Measurements from ENCODE around the gene CCL7. TPM values are rescaled to one million over a fixed set of nuclear protein-coding genes. Genes with fewer than 3 reads are reported as not detected.

Gene CCL7
- total and polyA plus RNA-seq, 2 of the 4 experiments (the other 2 are of a cell fraction) = 0.18 to 0.58 TPM

DNA sequence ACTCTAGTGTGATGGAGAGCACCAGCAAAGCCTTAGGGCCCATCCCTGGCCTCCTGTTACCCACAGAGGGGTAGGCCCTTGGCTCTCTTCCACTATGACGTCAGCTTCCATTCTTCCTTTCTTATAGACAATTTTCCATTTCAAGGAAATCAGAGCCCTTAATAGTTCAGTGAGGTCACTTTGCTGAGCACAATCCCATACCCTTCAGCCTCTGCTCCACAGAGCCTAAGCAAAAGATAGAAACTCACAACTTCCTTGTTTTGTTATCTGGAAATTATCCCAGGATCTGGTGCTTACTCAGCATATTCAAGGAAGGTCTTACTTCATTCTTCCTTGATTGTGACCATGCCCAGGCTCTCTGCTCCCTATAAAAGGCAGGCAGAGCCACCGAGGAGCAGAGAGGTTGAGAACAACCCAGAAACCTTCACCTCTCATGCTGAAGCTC lies 49.0 kb downstream of the CCL7 start, which contains the start of gene CCL8:
Gene CCL8 (plus strand): TSS at position 397 of the 445 bp plus-strand sequence. CDS start 67 bp downstream, outside the sequence.
- H2BK20ac ChIP-seq (ENCODE audit: low read depth, low read length) = no peak within 1 kb of the TSS
- H2AFZ ChIP-seq (replicated peaks; ENCODE audit: low read length, poor library complexity) = no peak within 1 kb of the TSS
- H3K4ac ChIP-seq (ENCODE audit: low read depth, low read length) = no peak within 1 kb of the TSS
- no peak within 1 kb of the TSS for H2BK120ac ChIP-seq (ENCODE audit: low read depth, low read length)
- intact Hi-C loops (cut with micrococcal nuclease) = no loop called here
- no peak within 1 kb of the TSS for H2AK9ac ChIP-seq (replicated peaks; ENCODE audit: low read depth, low read length, poor library complexity)
- H3K79me1 ChIP-seq (ENCODE audit: low read depth in 1 of 2, low read length in 2 of 2) = no peaks in the 10 kb centered on the region
- peaks cover 1% of the 10 kb centered on the region; the same call in 1 of the 2 replicates for H3K4me1 ChIP-seq (ENCODE audit: control insufficient read depth, insufficient read depth, low read length)
- H3K27ac ChIP-seq (ENCODE audit: insufficient read depth, low read length) = no peak within 1 kb of the TSS
- CTCF ChIA-PET = no interaction called here
- H3K23ac ChIP-seq (ENCODE audit: low read depth, low read length) = no peak within 1 kb of the TSS
- DNase-seq (no peak), ATAC-seq (ENCODE audit: low read depth) (no peak)
- H3K14ac ChIP-seq (replicated peaks; ENCODE audit: low read depth, low read length) = no peak within 1 kb of the TSS
- H3K56ac ChIP-seq (ENCODE audit: extremely low read depth, insufficient read depth, low read length) = no peak within 1 kb of the TSS
- H3K9me1 ChIP-seq (ENCODE audit: insufficient read depth, low read length) = no peaks in the 10 kb centered on the region
- dilution Hi-C loops (cut with HindIII; ENCODE audit: low sequenced_read_pairs, unreplicated experiment) = no loop called here
- H3K36me3 ChIP-seq (ENCODE audit: control insufficient read depth, insufficient read depth, low read length) = no peaks in the 10 kb centered on the region
- H4K8ac ChIP-seq (ENCODE audit: low read depth in 2 of 2, low read length in 2 of 2) = no peak within 1 kb of the TSS
- in situ Hi-C loops (cut with MboI; ENCODE audit: low sequenced_read_pairs) = no loop called here
- no peak within 1 kb of the TSS for H3K4me2 ChIP-seq (ENCODE audit: low read depth, low read length)
- no peak within 1 kb of the TSS for H3K18ac ChIP-seq (ENCODE audit: low read depth, low read length)
- H3K9me3 ChIP-seq (ENCODE audit: control insufficient read depth, insufficient read depth, low read length) = no peaks in the 10 kb centered on the region
- no peak within 1 kb of the TSS for H3K4me3 ChIP-seq (ENCODE audit: insufficient read depth, low read depth, low read length)
- BruUV-seq (replicated peaks) = no TSS peak
- H3K27me3 ChIP-seq (ENCODE audit: control insufficient read depth, insufficient read depth, low read length) = no peaks in the 10 kb centered on the region; the same call in 1 of the 2 replicates
- no peak within 1 kb of the TSS for H2AK5ac ChIP-seq (ENCODE audit: low read depth, low read length)
- WGBS, 2 experiments (ENCODE audit: extremely low coverage in 2 of 2, insufficient read length in 1 of 2) = 40% methylated on average over 1 of the region's 2 CpGs; no CpG with 5 or more reads in 1 of the 2 experiments
- TF ChIP-seq CEBPB (IDR thresholded peaks at IDR 0.05; ENCODE audit: low read depth, low read length) (no peak), MAZ (IDR thresholded peaks at IDR 0.05; ENCODE audit: borderline replicate concordance, low read depth, low read length) (no peak), MAFK (IDR thresholded peaks at IDR 0.05; ENCODE audit: low read depth, low read length) (peak; percentile 86), POLR2A (IDR thresholded peaks at IDR 0.05; ENCODE audit: low read depth, low read length) (no peak)
- TF ChIP-seq, protein P1, sequence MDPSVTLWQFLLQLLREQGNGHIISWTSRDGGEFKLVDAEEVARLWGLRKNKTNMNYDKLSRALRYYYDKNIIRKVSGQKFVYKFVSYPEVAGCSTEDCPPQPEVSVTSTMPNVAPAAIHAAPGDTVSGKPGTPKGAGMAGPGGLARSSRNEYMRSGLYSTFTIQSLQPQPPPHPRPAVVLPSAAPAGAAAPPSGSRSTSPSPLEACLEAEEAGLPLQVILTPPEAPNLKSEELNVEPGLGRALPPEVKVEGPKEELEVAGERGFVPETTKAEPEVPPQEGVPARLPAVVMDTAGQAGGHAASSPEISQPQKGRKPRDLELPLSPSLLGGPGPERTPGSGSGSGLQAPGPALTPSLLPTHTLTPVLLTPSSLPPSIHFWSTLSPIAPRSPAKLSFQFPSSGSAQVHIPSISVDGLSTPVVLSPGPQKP (IDR thresholded peaks at IDR 0.05; ENCODE audit: borderline replicate concordance, low read depth, low read length) = no peak
- TF ChIP-seq, protein P2, sequence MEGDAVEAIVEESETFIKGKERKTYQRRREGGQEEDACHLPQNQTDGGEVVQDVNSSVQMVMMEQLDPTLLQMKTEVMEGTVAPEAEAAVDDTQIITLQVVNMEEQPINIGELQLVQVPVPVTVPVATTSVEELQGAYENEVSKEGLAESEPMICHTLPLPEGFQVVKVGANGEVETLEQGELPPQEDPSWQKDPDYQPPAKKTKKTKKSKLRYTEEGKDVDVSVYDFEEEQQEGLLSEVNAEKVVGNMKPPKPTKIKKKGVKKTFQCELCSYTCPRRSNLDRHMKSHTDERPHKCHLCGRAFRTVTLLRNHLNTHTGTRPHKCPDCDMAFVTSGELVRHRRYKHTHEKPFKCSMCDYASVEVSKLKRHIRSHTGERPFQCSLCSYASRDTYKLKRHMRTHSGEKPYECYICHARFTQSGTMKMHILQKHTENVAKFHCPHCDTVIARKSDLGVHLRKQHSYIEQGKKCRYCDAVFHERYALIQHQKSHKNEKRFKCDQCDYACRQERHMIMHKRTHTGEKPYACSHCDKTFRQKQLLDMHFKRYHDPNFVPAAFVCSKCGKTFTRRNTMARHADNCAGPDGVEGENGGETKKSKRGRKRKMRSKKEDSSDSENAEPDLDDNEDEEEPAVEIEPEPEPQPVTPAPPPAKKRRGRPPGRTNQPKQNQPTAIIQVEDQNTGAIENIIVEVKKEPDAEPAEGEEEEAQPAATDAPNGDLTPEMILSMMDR (conservative IDR thresholded peaks at IDR 0.05; ENCODE audit: low read depth, low read length) = no peak
- TF ChIP-seq, protein P3, sequence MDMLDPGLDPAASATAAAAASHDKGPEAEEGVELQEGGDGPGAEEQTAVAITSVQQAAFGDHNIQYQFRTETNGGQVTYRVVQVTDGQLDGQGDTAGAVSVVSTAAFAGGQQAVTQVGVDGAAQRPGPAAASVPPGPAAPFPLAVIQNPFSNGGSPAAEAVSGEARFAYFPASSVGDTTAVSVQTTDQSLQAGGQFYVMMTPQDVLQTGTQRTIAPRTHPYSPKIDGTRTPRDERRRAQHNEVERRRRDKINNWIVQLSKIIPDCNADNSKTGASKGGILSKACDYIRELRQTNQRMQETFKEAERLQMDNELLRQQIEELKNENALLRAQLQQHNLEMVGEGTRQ (IDR thresholded peaks at IDR 0.05; ENCODE audit: low read depth, low read length) = no peak
- H4K20me1 ChIP-seq (ENCODE audit: insufficient read depth, low read length) = no peaks in the 10 kb centered on the region
- no peak within 1 kb of the TSS for H4K91ac ChIP-seq (ENCODE audit: insufficient read depth, low read depth, low read length)
- no peak within 1 kb of the TSS for H2BK15ac ChIP-seq (ENCODE audit: low read depth, low read length)
- no peak within 1 kb of the TSS for H2BK5ac ChIP-seq (ENCODE audit: low read depth, low read length, poor library complexity, severe bottlenecking)
- no peak within 1 kb of the TSS for H4K5ac ChIP-seq (ENCODE audit: low read depth, low read length)
- POLR2A ChIA-PET (ENCODE audit: unreplicated experiment) = no interaction called here
- no peak within 1 kb of the TSS for H3K9ac ChIP-seq (ENCODE audit: low read depth, low read length)
